Thoracic aorta (tissue), 2 donors: ENCODE data around the gene GLYR1. TPM values are rescaled to one million over a fixed set of nuclear protein-coding genes. Genes with fewer than 3 reads are reported as not detected.
A peak's percentile ranks its signal among the peaks of the same experiment; 100 is the strongest.

ENCODE experiments used
- ATAC-seq: fragments of 150-250 bp; one replicate; pipeline ENCODE4 v1.8.0; 2017; ENCODE audit warnings: low read depth; ENCODE audit not compliant: insufficient number of reproducible peaks, low FRiP score
- DNase-seq: peaks from one replicate; pipeline ENCODE4 v3.0.0-alpha.2; 2020; ENCODE audit warnings: low spot score
- H3K27ac ChIP-seq, 2 donors: fragments of 200-600 bp; sonication (generic); 1 replicate in 1 of 2; 2 replicates in 1 of 2; pipeline ENCODE4 v1.5.1; 2016; ENCODE audit warnings: mild to moderate bottlenecking in 2 of 2, moderate library complexity in 2 of 2
- H3K27me3 ChIP-seq: fragments of 200-600 bp; sonication (generic); replicated peaks from 2 replicates; pipeline ENCODE4 v1.6.0; 2016; ENCODE audit warnings: mild to moderate bottlenecking; ENCODE audit not compliant: insufficient read depth
- H3K36me3 ChIP-seq: fragments of 200-600 bp; sonication (generic); one replicate; pipeline ENCODE4 v1.5.1; 2016
- H3K4me1 ChIP-seq, 2 donors: fragments of 200-600 bp; sonication (generic); 1 replicate in 1 of 2; 2 replicates in 1 of 2; pipeline versions ENCODE4 v1.5.1 to v1.6.0; 2016; ENCODE audit warnings: low read depth in 2 of 2, mild to moderate bottlenecking in 1 of 2; ENCODE audit not compliant: control insufficient read depth in 1 of 2
- H3K4me3 ChIP-seq: fragments of 200-600 bp; sonication (generic); 2 replicates; pipeline ENCODE4 v1.5.1; 2016; ENCODE audit warnings: mild to moderate bottlenecking
- H3K9me3 ChIP-seq: fragments of 200-600 bp; sonication (generic); 2 replicates; pipeline ENCODE4 v1.5.1; 2016
- CTCF ChIP-seq: fragments of 200-600 bp; sonication (generic); IDR thresholded peaks from one replicate; pipeline ENCODE4 v1.5.1; 2019; ENCODE audit warnings: antibody characterized with exemption
- total RNA-seq, 2 donors: library from RNA; depleted of rRNA; stranded (reverse); fragments of >200 nt; gene quantifications; one replicate each; pipeline versions ENCODE4 v1.1.0 to v1.2.3, GENCODE V29; 2016

The GLYR1 gene
- total RNA-seq, 2 donors from 2014 or later: 28.4 to 59.5 TPM

GRCh38 chr16:4801051-4801961 is 45.8 kb downstream of the GLYR1 start:
- H3K9me3 ChIP-seq: no peaks in the 10 kb centered on the region
- DNase-seq (no peak), ATAC-seq (no peak)
- peak overlapping the region; percentile 81 for H3K4me3 ChIP-seq
- H3K4me1 ChIP-seq: peaks cover 9 to 21% of the 10 kb centered on the region in 2 donors
- peak overlapping the region; percentile 49 to 53 for H3K27ac ChIP-seq
- TF ChIP-seq CTCF: no peak
- H3K36me3 ChIP-seq: peaks cover 23% of the 10 kb centered on the region
- H3K27me3 ChIP-seq: no peaks in the 10 kb centered on the region

- no peak overlapping the region for H3K27ac ChIP-seq
- no peaks in the 10 kb centered on the region for H3K9me3 ChIP-seq
- H3K27me3 ChIP-seq: no peaks in the 10 kb centered on the region
- no peak overlapping the region for H3K4me3 ChIP-seq
- no peak for DNase-seq
- TF ChIP-seq CTCF: no peak
- H3K36me3 ChIP-seq: peaks cover 17% of the 10 kb centered on the region
- ATAC-seq: no peak
- H3K4me1 ChIP-seq: peaks cover 9 to 21% of the 10 kb centered on the region in 2 donors
These were observed 46.6 kb downstream of the GLYR1 start for GRCh38 chr16:4800290-4801041.

- TF ChIP-seq CTCF: no peak
- Histone ChIP-seq H3K4me3 (no peak overlapping the region), H3K9me3 (no peaks in the 10 kb centered on the region), H3K27ac (no peak overlapping the region), H3K27me3 (no peaks in the 10 kb centered on the region), H3K36me3 (peaks cover 7% of the 10 kb centered on the region), H3K4me1 (peaks cover 9 to 21% of the 10 kb centered on the region in 2 donors)
- ATAC-seq: no peak
- no peak for DNase-seq
These were observed 47.8 kb downstream of the GLYR1 start for GRCh38 chr16:4799171-4799855.

GRCh38 chr16:4798456-4798855 is 48.6 kb downstream of the GLYR1 start:
- TF ChIP-seq CTCF: no peak
- peaks cover 9 to 17% of the 10 kb centered on the region in 2 donors for H3K4me1 ChIP-seq
- no peaks in the 10 kb centered on the region for H3K27me3 ChIP-seq
- peaks cover 5% of the 10 kb centered on the region for H3K36me3 ChIP-seq
- DNase-seq (no peak), ATAC-seq (no peak)
- H3K9me3 ChIP-seq: no peaks in the 10 kb centered on the region
- H3K27ac ChIP-seq: no peak overlapping the region
- H3K4me3 ChIP-seq: no peak overlapping the region
